ENCODE measurements around the gene RPGRIP1L.

The RPGRIP1L gene

DNA sequence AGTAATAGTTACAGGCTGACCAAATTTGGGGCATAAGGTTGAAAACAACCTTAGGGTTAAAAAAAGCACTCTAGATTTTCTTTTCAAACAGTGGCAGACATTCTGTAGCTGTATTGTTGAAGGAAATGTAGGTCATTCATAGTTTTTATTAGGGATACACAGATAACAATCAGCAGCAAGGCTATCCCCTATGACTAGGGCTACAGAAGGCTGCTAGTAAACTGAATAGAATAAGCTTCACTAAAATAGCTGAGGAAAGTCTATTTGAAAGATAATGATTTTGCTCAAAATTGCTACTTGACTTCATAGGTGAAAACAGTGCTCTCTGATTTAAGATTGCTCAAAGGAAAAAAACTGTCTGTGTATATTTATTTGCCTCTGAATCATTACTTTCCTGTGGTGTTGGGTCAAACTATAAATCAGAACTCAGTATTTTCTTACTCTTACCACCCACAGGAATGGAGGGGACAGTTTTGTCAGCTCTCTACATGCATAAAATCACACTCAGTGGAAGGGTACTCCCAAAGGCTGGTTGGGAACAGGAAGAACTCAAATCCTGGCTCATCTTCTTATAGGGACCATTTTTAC lies 24.8 kb downstream of the RPGRIP1L start:
- Histone ChIP-seq H3K36me3 (no peaks in the 10 kb centered on the region), H3K9me3 (no peaks in the 10 kb centered on the region), H3K4me1 (no peaks in the 10 kb centered on the region), H3K27me3 (no peaks in the 10 kb centered on the region), H3K4me3 (ENCODE audit: low read depth, low read length) (no peak overlapping the region)
- TF ChIP-seq, protein P1, sequence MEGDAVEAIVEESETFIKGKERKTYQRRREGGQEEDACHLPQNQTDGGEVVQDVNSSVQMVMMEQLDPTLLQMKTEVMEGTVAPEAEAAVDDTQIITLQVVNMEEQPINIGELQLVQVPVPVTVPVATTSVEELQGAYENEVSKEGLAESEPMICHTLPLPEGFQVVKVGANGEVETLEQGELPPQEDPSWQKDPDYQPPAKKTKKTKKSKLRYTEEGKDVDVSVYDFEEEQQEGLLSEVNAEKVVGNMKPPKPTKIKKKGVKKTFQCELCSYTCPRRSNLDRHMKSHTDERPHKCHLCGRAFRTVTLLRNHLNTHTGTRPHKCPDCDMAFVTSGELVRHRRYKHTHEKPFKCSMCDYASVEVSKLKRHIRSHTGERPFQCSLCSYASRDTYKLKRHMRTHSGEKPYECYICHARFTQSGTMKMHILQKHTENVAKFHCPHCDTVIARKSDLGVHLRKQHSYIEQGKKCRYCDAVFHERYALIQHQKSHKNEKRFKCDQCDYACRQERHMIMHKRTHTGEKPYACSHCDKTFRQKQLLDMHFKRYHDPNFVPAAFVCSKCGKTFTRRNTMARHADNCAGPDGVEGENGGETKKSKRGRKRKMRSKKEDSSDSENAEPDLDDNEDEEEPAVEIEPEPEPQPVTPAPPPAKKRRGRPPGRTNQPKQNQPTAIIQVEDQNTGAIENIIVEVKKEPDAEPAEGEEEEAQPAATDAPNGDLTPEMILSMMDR (IDR thresholded peaks at IDR 0.05; ENCODE audit: low read depth, low read length), result no peak
- DNase-seq, result no peak

- Histone ChIP-seq H3K36me3 (no peaks in the 10 kb centered on the region), H3K4me1 (no peaks in the 10 kb centered on the region), H3K4me3 (ENCODE audit: low read depth, low read length) (no peak overlapping the region), H3K9me3 (no peaks in the 10 kb centered on the region), H3K27me3 (no peaks in the 10 kb centered on the region)
- DNase-seq, result no peak
- TF ChIP-seq, protein P1 (IDR thresholded peaks at IDR 0.05; ENCODE audit: low read depth, low read length), result no peak
Observed at GRCh38 chr16:53678155-53678554, 25.5 kb downstream of the RPGRIP1L start.

DNA sequence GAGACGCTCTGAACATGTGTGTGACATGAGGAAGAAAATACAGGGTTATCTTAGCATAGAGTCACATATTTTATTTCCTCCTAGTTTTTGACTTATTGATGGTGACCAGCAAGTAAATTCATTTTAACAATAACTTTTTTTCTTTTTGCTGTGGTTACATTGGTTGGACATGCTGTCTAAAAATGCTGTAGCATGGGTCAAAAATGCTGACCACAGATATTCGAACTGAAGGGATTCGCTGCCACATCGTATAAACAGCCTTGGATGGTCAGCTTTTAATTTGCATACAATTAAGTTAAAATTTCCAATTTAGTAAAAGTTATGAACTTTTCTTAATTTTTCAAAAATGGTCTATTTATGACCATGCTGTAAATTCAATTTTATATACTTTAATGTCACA lies 30.5 kb downstream of the RPGRIP1L start:
- H3K27me3 ChIP-seq, result no peaks in the 10 kb centered on the region
- H3K4me1 ChIP-seq, result no peaks in the 10 kb centered on the region
- H3K4me3 ChIP-seq (ENCODE audit: low read depth, low read length), result no peak overlapping the region
- no peak for DNase-seq
- H3K9me3 ChIP-seq, result no peaks in the 10 kb centered on the region
- H3K36me3 ChIP-seq, result no peaks in the 10 kb centered on the region
- TF ChIP-seq, protein P1 (IDR thresholded peaks at IDR 0.05; ENCODE audit: low read depth, low read length), result no peak

DNA sequence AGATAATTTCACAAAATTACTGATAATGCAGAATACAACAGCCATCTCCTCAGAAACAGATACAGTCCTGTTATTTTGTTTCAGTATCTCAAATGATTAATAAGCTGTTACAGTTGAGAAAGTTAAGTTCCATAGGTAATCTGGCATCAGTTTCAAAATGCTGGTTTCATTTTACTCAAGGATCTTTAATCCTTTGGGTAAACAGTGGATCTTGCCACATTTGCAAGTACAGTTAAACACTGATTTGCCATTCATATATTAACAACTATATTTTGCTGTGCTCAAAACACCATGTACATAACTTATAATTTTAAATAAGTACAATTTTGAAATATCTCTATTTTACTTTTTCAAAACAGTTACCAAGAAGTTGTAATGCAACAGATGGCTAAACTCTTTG lies 31.2 kb downstream of the RPGRIP1L start:
- TF ChIP-seq, protein P1 (IDR thresholded peaks at IDR 0.05; ENCODE audit: low read depth, low read length), result no peak
- Histone ChIP-seq H3K4me3 (ENCODE audit: low read depth, low read length) (no peak overlapping the region), H3K27me3 (no peaks in the 10 kb centered on the region), H3K36me3 (no peaks in the 10 kb centered on the region), H3K9me3 (no peaks in the 10 kb centered on the region), H3K4me1 (no peaks in the 10 kb centered on the region)
- no peak for DNase-seq

DNA sequence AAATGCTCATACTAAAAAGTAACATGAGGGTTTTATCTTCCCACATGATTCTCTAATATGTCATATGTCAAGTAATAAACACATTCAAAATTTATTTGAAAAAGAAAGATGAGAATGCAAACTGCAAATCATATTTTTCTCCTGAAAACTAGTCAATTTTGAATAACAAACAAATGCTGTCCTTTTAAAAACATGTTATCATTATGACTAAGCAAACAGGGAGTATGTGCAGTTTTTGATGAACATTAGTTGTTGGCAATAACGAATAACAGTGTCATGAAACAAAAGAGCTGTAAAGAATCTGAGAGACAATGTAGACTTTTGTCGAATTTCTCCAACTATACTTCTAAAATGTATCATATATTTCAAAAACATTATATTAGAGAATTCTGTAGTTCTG lies 34.8 kb downstream of the RPGRIP1L start:
- H3K27me3 ChIP-seq, result no peaks in the 10 kb centered on the region
- no peaks in the 10 kb centered on the region for H3K9me3 ChIP-seq
- TF ChIP-seq, protein P1 (IDR thresholded peaks at IDR 0.05; ENCODE audit: low read depth, low read length), result no peak
- no peak overlapping the region for H3K4me3 ChIP-seq (ENCODE audit: low read depth, low read length)
- H3K36me3 ChIP-seq, result no peaks in the 10 kb centered on the region
- no peak for DNase-seq
- H3K4me1 ChIP-seq, result no peaks in the 10 kb centered on the region

DNA sequence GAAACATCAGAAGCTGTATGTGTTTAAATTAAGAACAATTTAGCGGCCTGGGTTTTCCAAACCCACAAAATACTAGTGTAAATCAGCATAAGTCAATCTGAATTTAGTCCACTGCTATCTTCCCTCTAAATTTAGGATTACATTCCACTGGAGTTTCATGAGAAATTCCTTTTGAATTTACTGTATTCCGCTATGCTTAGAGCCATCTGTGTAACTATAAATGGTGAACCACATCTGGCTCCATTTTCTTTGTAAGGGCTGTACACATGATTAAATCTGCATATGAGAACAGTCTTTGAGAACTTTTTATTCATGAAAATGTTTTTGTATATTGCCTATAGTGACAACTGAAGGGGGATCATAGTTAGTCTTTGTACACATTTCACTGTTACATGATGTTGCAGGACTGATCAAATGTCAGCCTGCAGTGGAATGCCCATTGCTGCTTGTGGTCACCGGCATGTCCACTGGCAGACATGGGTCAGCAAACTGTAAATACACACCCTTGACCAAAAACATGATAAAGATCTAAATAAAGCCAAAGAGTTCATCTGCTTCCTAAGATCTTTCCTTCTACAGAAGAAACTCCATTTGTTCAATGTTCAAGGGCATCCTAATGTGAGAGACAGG lies 36.8 kb downstream of the RPGRIP1L start:
- Histone ChIP-seq H3K4me3 (ENCODE audit: low read depth, low read length) (no peak overlapping the region), H3K4me1 (no peaks in the 10 kb centered on the region), H3K9me3 (no peaks in the 10 kb centered on the region), H3K27me3 (no peaks in the 10 kb centered on the region), H3K36me3 (no peaks in the 10 kb centered on the region)
- DNase-seq, result no peak
- TF ChIP-seq, protein P1 (IDR thresholded peaks at IDR 0.05; ENCODE audit: low read depth, low read length), result no peak
